H1 (cell line): ENCODE data around the gene SCAPER. TPM values are rescaled to one million over a fixed set of nuclear protein-coding genes. Genes with fewer than 3 reads are reported as not detected.

Experiments used
- CTCF ChIA-PET: fragments of 300-600 bp; sonication (Branson Sonifier 250); formaldehyde crosslinking; loops from one replicate; lab custom pipeline; 2021; ENCODE audit not compliant: partially characterized antibody; lab: Charles Lee
- POLR2A ChIA-PET: fragments of 300-600 bp; sonication (Branson Sonifier 250); formaldehyde crosslinking; loops from one replicate; lab custom pipeline; 2021; ENCODE audit warnings: inconsistent platforms; ENCODE audit not compliant: partially characterized antibody; lab: Charles Lee
- DNase-seq, 2 experiments: peaks; one replicate each; pipeline versions ENCODE4 v3.0.0 to v3.0.0-alpha.2; 2010 to 2022; ENCODE audit warnings: low spot score in 2 of 2, low read depth in 1 of 2, mixed read lengths in 1 of 2
- FAIRE-seq: peaks from 2 replicates; lab custom pipeline; 2011; peaks lifted over from hg19 to GRCh38; lab: Jason Lieb, UNC
- H2AFZ ChIP-seq: 2 replicates; pipeline ENCODE4 v1.8.1; 2012; ENCODE audit warnings: low read length, inconsistent platforms
- H2AK5ac ChIP-seq: 2 replicates; pipeline ENCODE4 v1.6.1; 2013; ENCODE audit warnings: low read depth, low read length
- H2BK120ac ChIP-seq: replicated peaks from 2 replicates; pipeline ENCODE3; 2013; ENCODE audit warnings: low read depth, low read length, inconsistent platforms
- H2BK12ac ChIP-seq: 2 replicates; pipeline ENCODE4 v1.6.1; 2013; ENCODE audit warnings: low read depth, low read length
- H2BK15ac ChIP-seq: 2 replicates; pipeline ENCODE4 v1.6.1; 2013; ENCODE audit warnings: low read length
- H2BK20ac ChIP-seq: 2 replicates; pipeline ENCODE4 v1.6.1; 2013; ENCODE audit warnings: low read length
- H2BK5ac ChIP-seq: 2 replicates; pipeline ENCODE4 v1.6.1; 2013; ENCODE audit warnings: low read depth, low read length
- H3K14ac ChIP-seq: 2 replicates; pipeline ENCODE4 v1.6.1; 2013; ENCODE audit warnings: inconsistent platforms; ENCODE audit not compliant: insufficient read length
- H3K18ac ChIP-seq: 2 replicates; pipeline ENCODE4 v1.6.1; 2013; ENCODE audit warnings: low read length; ENCODE audit errors: extremely low read depth
- H3K23ac ChIP-seq: 2 replicates; pipeline ENCODE4 v1.6.1; 2013; ENCODE audit warnings: inconsistent platforms; ENCODE audit not compliant: insufficient read length
- H3K23me2 ChIP-seq: 2 replicates; pipeline ENCODE4 v1.6.1; 2013; ENCODE audit warnings: low read depth, low read length
- H3K27ac ChIP-seq: 2 replicates; pipeline ENCODE4 v1.6.1; 2011; ENCODE audit warnings: low read depth, low read length, inconsistent platforms
- H3K27me3 ChIP-seq, 4 experiments: replicated peaks in 1 of 4; 1 replicate in 1 of 4; 2 replicates in 3 of 4; pipeline versions ENCODE4 v1.6.1 to v1.8.1; 2011 to 2013; ENCODE audit warnings: low read length in 3 of 4, mild to moderate bottlenecking in 3 of 4, inconsistent platforms in 2 of 4, mixed read lengths in 2 of 4, moderate library complexity in 1 of 4; ENCODE audit not compliant: control insufficient read depth in 3 of 4, insufficient read depth in 3 of 4; ENCODE audit errors: extremely low read depth in 1 of 4
- H3K36me3 ChIP-seq, 4 experiments: 2 replicates each; pipeline versions ENCODE4 v1.6.1 to v1.8.1; 2011 to 2013; ENCODE audit warnings: mild to moderate bottlenecking in 4 of 4, low read length in 3 of 4, moderate library complexity in 2 of 4, control low read depth in 1 of 4, inconsistent platforms in 1 of 4; ENCODE audit not compliant: insufficient read depth in 4 of 4, control insufficient read depth in 2 of 4
- H3K4ac ChIP-seq: replicated peaks from 2 replicates; pipeline ENCODE3; 2013; ENCODE audit warnings: low read length, low read depth, mixed read lengths, inconsistent platforms; ENCODE audit not compliant: insufficient read length
- H3K4me1 ChIP-seq, 4 experiments: replicated peaks in 1 of 4; 1 replicate in 1 of 4; 2 replicates in 3 of 4; pipeline versions ENCODE4 v1.6.1 to v1.8.1; 2011 to 2013; ENCODE audit warnings: low read length in 3 of 4, inconsistent platforms in 2 of 4, mixed read lengths in 1 of 4; ENCODE audit not compliant: insufficient read depth in 4 of 4, control insufficient read depth in 3 of 4
- H3K4me2 ChIP-seq, 2 experiments: 2 replicates each; pipeline versions ENCODE4 v1.6.1 to v1.8.1; 2011 to 2013; ENCODE audit warnings: low read depth in 2 of 2, low read length in 2 of 2, control low read depth in 1 of 2, inconsistent platforms in 1 of 2, mild to moderate bottlenecking in 1 of 2; ENCODE audit not compliant: insufficient read depth in 1 of 2
- H3K4me3 ChIP-seq, 4 experiments: fragments of 200-600, 300-600 bp in 1 of 4; sonication (generic), shearing (Covaris generic), sonication (Bioruptor Twin) in 1 of 4; 2 replicates each; pipeline versions ENCODE4 v1.5.1 to v1.8.1; 2011 to 2016; ENCODE audit warnings: low read length in 4 of 4, low read depth in 3 of 4, control low read depth in 2 of 4, inconsistent platforms in 2 of 4, mild to moderate bottlenecking in 2 of 4, mixed read lengths in 1 of 4, moderate library complexity in 1 of 4; ENCODE audit not compliant: insufficient read depth in 2 of 4; ENCODE audit errors: extremely low read depth in 1 of 4
- H3K56ac ChIP-seq: replicated peaks from 2 replicates; pipeline ENCODE3; 2013; ENCODE audit warnings: low read depth, mild to moderate bottlenecking, mixed read lengths, low read length, inconsistent platforms; ENCODE audit not compliant: insufficient read length
- H3K79me1 ChIP-seq: 2 replicates; pipeline ENCODE4 v1.6.1; 2013; ENCODE audit warnings: low read depth, low read length, control low read depth
- H3K79me2 ChIP-seq, 2 experiments: 2 replicates each; pipeline versions ENCODE4 v1.6.1 to v1.8.1; 2012 to 2013; ENCODE audit warnings: low read length in 2 of 2, mild to moderate bottlenecking in 2 of 2, inconsistent platforms in 1 of 2; ENCODE audit not compliant: insufficient read depth in 2 of 2, control insufficient read depth in 1 of 2
- H3K9ac ChIP-seq, 4 experiments: replicated peaks in 1 of 4; 1 replicate in 1 of 4; 2 replicates in 3 of 4; pipeline versions ENCODE4 v1.6.1 to v1.8.1; 2011 to 2013; ENCODE audit warnings: low read depth in 3 of 4, low read length in 3 of 4, control low read depth in 2 of 4, mild to moderate bottlenecking in 2 of 4, moderate library complexity in 2 of 4, inconsistent platforms in 1 of 4; ENCODE audit errors: extremely low read depth in 1 of 4
- H3K9me3 ChIP-seq, 2 experiments: 2 replicates each; pipeline versions ENCODE4 v1.6.1 to v1.8.1; 2012 to 2013; ENCODE audit warnings: mild to moderate bottlenecking in 2 of 2, moderate library complexity in 2 of 2, control low read depth in 1 of 2, inconsistent platforms in 1 of 2, low read depth in 1 of 2, low read length in 1 of 2, mixed read lengths in 1 of 2; ENCODE audit not compliant: insufficient read depth in 2 of 2
- H4K20me1 ChIP-seq, 2 experiments: replicated peaks in 1 of 2; 2 replicates each; pipeline versions ENCODE3 to v1.8.1; 2011 to 2013; ENCODE audit warnings: inconsistent platforms in 2 of 2, low read length in 2 of 2, mild to moderate bottlenecking in 1 of 2; ENCODE audit not compliant: insufficient read depth in 2 of 2, control insufficient read depth in 1 of 2
- H4K5ac ChIP-seq: 2 replicates; pipeline ENCODE4 v1.6.1; 2013; ENCODE audit warnings: low read length, low read depth, mixed read lengths, inconsistent platforms; ENCODE audit not compliant: insufficient read length
- H4K8ac ChIP-seq: 2 replicates; pipeline ENCODE4 v1.8.0; 2013; ENCODE audit warnings: mild to moderate bottlenecking, moderate library complexity, low read length, inconsistent platforms; ENCODE audit not compliant: insufficient read depth; ENCODE audit errors: extremely low read depth
- H4K91ac ChIP-seq: replicated peaks from 2 replicates; pipeline ENCODE3; 2013; ENCODE audit warnings: low read length, mixed read lengths, inconsistent platforms; ENCODE audit not compliant: insufficient read length
- BACH1 ChIP-seq: IDR thresholded peaks from 2 replicates; pipeline ENCODE4 v1.6.1; 2012; ENCODE audit warnings: low read length, improper control_type of control experiment
- CHD1 ChIP-seq: IDR thresholded peaks from 2 replicates; pipeline ENCODE4 v1.6.1; 2012; ENCODE audit warnings: low read depth, low read length, improper control_type of control experiment
- EZH2 ChIP-seq: fragments of 200-600 bp; sonication (generic); IDR thresholded peaks from 2 replicates; pipeline ENCODE4 v1.7.1; 2012; ENCODE audit warnings: low read depth, mild to moderate bottlenecking, moderate library complexity, low read length, inconsistent platforms; ENCODE audit not compliant: severe bottlenecking
- MAFK ChIP-seq: IDR thresholded peaks from 2 replicates; pipeline ENCODE4 v1.6.1; 2012; ENCODE audit warnings: low read depth, mild to moderate bottlenecking, improper control_type of control experiment, low read length
- RBBP5 ChIP-seq: IDR thresholded peaks from 2 replicates; pipeline ENCODE4 v1.7.1; 2012; ENCODE audit warnings: low read depth, mild to moderate bottlenecking, inconsistent platforms, low read length, moderate library complexity, borderline replicate concordance
- SIN3A ChIP-seq, 2 experiments: IDR thresholded peaks in 1 of 2; conservative IDR thresholded peaks in 1 of 2; 2 replicates each; pipeline ENCODE4 v1.6.1; 2011 to 2012; ENCODE audit warnings: low read length in 2 of 2, improper control_type of control experiment in 1 of 2, low read depth in 1 of 2, mild to moderate bottlenecking in 1 of 2
- ZNF274 ChIP-seq: IDR thresholded peaks from 2 replicates; pipeline ENCODE4 v1.7.0; 2012; ENCODE audit warnings: low read length, borderline replicate concordance; ENCODE audit errors: extremely low read depth
- WGBS, 2 experiments: shearing (Covaris generic) in 1 of 2; methylation state at CpG; one replicate each; pipeline versions ENCODE4 v1.1.6 to v1.1.7; 2013 to 2015; ENCODE audit warnings: low lambda C conversion rate in 2 of 2, mixed read lengths in 2 of 2, inconsistent platforms in 1 of 2, low coverage in 1 of 2, missing lambda C conversion rate in 1 of 2; ENCODE audit not compliant: insufficient replicate concordance in 2 of 2, insufficient coverage in 1 of 2, insufficient read length in 1 of 2; ENCODE audit errors: extremely low coverage in 1 of 2, missing lambda C conversion rate in 1 of 2; 5-methylcytosine and 5-hydroxymethylcytosine counted together
- polyA plus RNA-seq, 7 experiments: library from polyadenylated mRNA; depleted of rRNA in 3 of 7; stranded (reverse) in 5 of 7; unstranded in 2 of 7; fragments of >200 nt in 5 of 7; fragments of 200-250 nt in 2 of 7; gene quantifications; 1 replicate in 5 of 7; 2 replicates in 1 of 7; 4 replicates in 1 of 7; pipeline versions ENCODE4 v1.2.1 to v1.2.3, GENCODE V29; 2011 to 2013; ENCODE audit warnings: missing spikeins in 2 of 7, mixed read lengths in 2 of 7
- total RNA-seq: library from RNA; stranded (reverse); fragmentation: NEBNext Ultra II Directional; extraction: Animal tissue kit (Norgen Biotek cat#: 25700); gene quantifications from 2 replicates; pipeline ENCODE4 v1.2.1, GENCODE V29; 2021

SCAPER gene
- total and polyA plus RNA-seq, 2 of the 8 experiments (the other 6 are each of a cell fraction or from before 2014, with no cell fraction given), result 1.6 to 6.8 TPM

DNA sequence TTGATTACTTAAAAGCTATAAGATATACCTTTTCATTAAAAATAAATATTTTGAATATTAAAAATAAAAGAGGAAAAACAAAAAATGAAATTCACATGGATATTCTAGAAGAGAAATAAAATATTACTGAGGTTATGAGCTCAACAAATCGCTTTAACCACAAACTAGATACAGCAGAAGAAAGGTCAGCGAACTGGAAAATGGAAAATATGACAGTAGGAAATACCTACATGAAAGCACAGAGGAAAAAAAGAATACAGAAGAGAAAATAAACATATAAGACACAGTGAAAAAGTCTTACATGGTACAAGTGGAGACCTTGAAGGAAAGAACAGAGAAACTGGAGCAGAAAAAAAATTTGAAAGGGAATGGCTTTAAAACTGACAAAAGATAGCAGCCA, 33.2 kb downstream of the SCAPER start:
- H3K79me1 ChIP-seq, result no peaks in the 10 kb centered on the region
- H2AK5ac ChIP-seq, result no peak overlapping the region
- H4K91ac ChIP-seq, result no peak overlapping the region
- no peaks in the 10 kb centered on the region for H3K79me2 ChIP-seq
- H4K20me1 ChIP-seq, result no peaks in the 10 kb centered on the region
- no peak overlapping the region for H2BK15ac ChIP-seq
- H2BK20ac ChIP-seq, result no peak overlapping the region
- no peak overlapping the region for H2BK120ac ChIP-seq
- H3K27ac ChIP-seq, result no peak overlapping the region
- H3K23me2 ChIP-seq, result no peaks in the 10 kb centered on the region
- no peaks in the 10 kb centered on the region for H3K4me1 ChIP-seq
- no peak overlapping the region for H3K56ac ChIP-seq
- H2BK5ac ChIP-seq, result no peak overlapping the region
- H3K9me3 ChIP-seq, result peaks cover 0 to 4% of the 10 kb centered on the region in 2 experiments; a peak in 1 of 4 replicates
- H3K4ac ChIP-seq, result no peak overlapping the region
- H3K9ac ChIP-seq, result no peak overlapping the region
- no peak overlapping the region for H2AFZ ChIP-seq
- H3K4me3 ChIP-seq, result no peak overlapping the region
- no peak overlapping the region for H4K8ac ChIP-seq
- H3K36me3 ChIP-seq, result peaks cover 0 to 3% (median 0%) of the 10 kb centered on the region in 4 experiments; a peak in 1 of 8 replicates
- no peak overlapping the region for H2BK12ac ChIP-seq
- no peak overlapping the region for H3K18ac ChIP-seq
- ChIA-PET POLR2A (no interaction called here), CTCF (no interaction called here)
- no peak overlapping the region for H4K5ac ChIP-seq
- H3K27me3 ChIP-seq, result no peaks in the 10 kb centered on the region
- H3K4me2 ChIP-seq, result no peak overlapping the region
- H3K23ac ChIP-seq, result no peak overlapping the region
- DNase-seq (no peak), FAIRE-seq (no peak)
- no peak overlapping the region for H3K14ac ChIP-seq
- WGBS, 2 experiments, result 98% methylated on average over 2 of the region's 2 CpGs; no CpG with 5 or more reads in 1 of the 2 experiments
- TF ChIP-seq SIN3A (conservative IDR thresholded peaks at IDR 0.05 in 1 of 2, IDR thresholded peaks at IDR 0.05 in 1 of 2; ENCODE audit: low read depth in 1 of 2, low read length in 2 of 2), result no peak
- no peak for TF ChIP-seq EZH2
- no peak for TF ChIP-seq CHD1
- TF ChIP-seq ZNF274, result no peak
- no peak for TF ChIP-seq BACH1
- no peak for TF ChIP-seq RBBP5
- TF ChIP-seq MAFK, result no peak
